ENCODE data around the gene ZNF672.
A peak's percentile ranks its signal among the peaks of the same experiment; 100 is the strongest.

The ZNF672 gene

GRCh38 chr1:248852481-248853405, 14.7 kb downstream of the ZNF672 start:
- peaks cover 21 to 52% of the 10 kb centered on the region in 2 donors for H3K36me3 ChIP-seq (ENCODE audit: control insufficient read depth in 1 of 2, insufficient read depth in 2 of 2, low read length in 2 of 2)
- no peaks in the 10 kb centered on the region for H3K9me3 ChIP-seq (ENCODE audit: control insufficient read depth in 1 of 2, low read length in 2 of 2)
- no peaks in the 10 kb centered on the region for H3K27me3 ChIP-seq (ENCODE audit: control insufficient read depth in 1 of 2, insufficient read depth in 2 of 2, low read length in 2 of 2)
- no peak overlapping the region for H3K4me3 ChIP-seq (ENCODE audit: low read depth in 1 of 2, low read length in 2 of 2)
- H3K9ac ChIP-seq (ENCODE audit: low read depth in 1 of 2, low read length in 2 of 2) = no peak overlapping the region
- H3K27ac ChIP-seq (ENCODE audit: low read depth, low read length) = no peak overlapping the region
- peaks cover 6 to 7% of the 10 kb centered on the region in 2 donors for H3K4me1 ChIP-seq (ENCODE audit: control insufficient read depth in 1 of 2, insufficient read depth in 2 of 2, low read length in 2 of 2)

- Histone ChIP-seq H3K27ac (ENCODE audit: low read depth, low read length) (no peak overlapping the region), H3K9me3 (ENCODE audit: control insufficient read depth in 1 of 2, low read length in 2 of 2) (no peaks in the 10 kb centered on the region), H3K36me3 (ENCODE audit: control insufficient read depth in 1 of 2, insufficient read depth in 2 of 2, low read length in 2 of 2) (peaks cover 17 to 41% of the 10 kb centered on the region in 2 donors), H3K4me3 (ENCODE audit: low read depth in 1 of 2, low read length in 2 of 2) (no peak overlapping the region), H3K4me1 (ENCODE audit: control insufficient read depth in 1 of 2, insufficient read depth in 2 of 2, low read length in 2 of 2) (peaks cover 9 to 10% of the 10 kb centered on the region in 2 donors), H3K27me3 (ENCODE audit: control insufficient read depth in 1 of 2, insufficient read depth in 2 of 2, low read length in 2 of 2) (no peaks in the 10 kb centered on the region), H3K9ac (ENCODE audit: low read depth in 1 of 2, low read length in 2 of 2) (no peak overlapping the region)
Measured at GRCh38 chr1:248853663-248854375, 15.8 kb downstream of the ZNF672 start.

- peaks cover 3 to 24% of the 10 kb centered on the region in 2 donors for H3K36me3 ChIP-seq (ENCODE audit: control insufficient read depth in 1 of 2, insufficient read depth in 2 of 2, low read length in 2 of 2)
- no peaks in the 10 kb centered on the region for H3K9me3 ChIP-seq (ENCODE audit: control insufficient read depth in 1 of 2, low read length in 2 of 2)
- no peak overlapping the region for H3K27ac ChIP-seq (ENCODE audit: low read depth, low read length)
- no peaks in the 10 kb centered on the region for H3K27me3 ChIP-seq (ENCODE audit: control insufficient read depth in 1 of 2, insufficient read depth in 2 of 2, low read length in 2 of 2)
- H3K4me1 ChIP-seq (ENCODE audit: control insufficient read depth in 1 of 2, insufficient read depth in 2 of 2, low read length in 2 of 2) = peaks cover 17% of the 10 kb centered on the region in 2 donors
- no peak overlapping the region for H3K9ac ChIP-seq (ENCODE audit: low read depth in 1 of 2, low read length in 2 of 2)
- no peak overlapping the region for H3K4me3 ChIP-seq (ENCODE audit: low read depth in 1 of 2, low read length in 2 of 2)
Measured at GRCh38 chr1:248855580-248855979, 17.6 kb downstream of the ZNF672 start.

- Histone ChIP-seq H3K27me3 (ENCODE audit: control insufficient read depth in 1 of 2, insufficient read depth in 2 of 2, low read length in 2 of 2) (no peaks in the 10 kb centered on the region), H3K9me3 (ENCODE audit: control insufficient read depth in 1 of 2, low read length in 2 of 2) (no peaks in the 10 kb centered on the region), H3K27ac (ENCODE audit: low read depth, low read length) (no peak overlapping the region), H3K36me3 (ENCODE audit: control insufficient read depth in 1 of 2, insufficient read depth in 2 of 2, low read length in 2 of 2) (peaks cover 3 to 22% of the 10 kb centered on the region in 2 donors), H3K9ac (ENCODE audit: low read depth in 1 of 2, low read length in 2 of 2) (no peak overlapping the region), H3K4me3 (ENCODE audit: low read depth in 1 of 2, low read length in 2 of 2) (no peak overlapping the region), H3K4me1 (ENCODE audit: control insufficient read depth in 1 of 2, insufficient read depth in 2 of 2, low read length in 2 of 2) (peaks cover 17% of the 10 kb centered on the region in 2 donors)
Measured at GRCh38 chr1:248856176-248856575, 18.2 kb downstream of the ZNF672 start.

GRCh38 chr1:248857201-248857600, 19.2 kb downstream of the ZNF672 start:
- peaks cover 17 to 18% of the 10 kb centered on the region in 2 donors for H3K4me1 ChIP-seq (ENCODE audit: control insufficient read depth in 1 of 2, insufficient read depth in 2 of 2, low read length in 2 of 2)
- H3K9me3 ChIP-seq (ENCODE audit: control insufficient read depth in 1 of 2, low read length in 2 of 2) = no peaks in the 10 kb centered on the region
- H3K27ac ChIP-seq (ENCODE audit: low read depth, low read length) = no peak overlapping the region
- peak overlapping the region; percentile 83 to 85 for H3K4me3 ChIP-seq (ENCODE audit: low read depth in 1 of 2, low read length in 2 of 2)
- peak overlapping the region; percentile 83 to 85 for H3K9ac ChIP-seq (ENCODE audit: low read depth in 1 of 2, low read length in 2 of 2)
- H3K36me3 ChIP-seq (ENCODE audit: control insufficient read depth in 1 of 2, insufficient read depth in 2 of 2, low read length in 2 of 2) = peaks cover 3 to 20% of the 10 kb centered on the region in 2 donors
- H3K27me3 ChIP-seq (ENCODE audit: control insufficient read depth in 1 of 2, insufficient read depth in 2 of 2, low read length in 2 of 2) = no peaks in the 10 kb centered on the region

- H3K36me3 ChIP-seq (ENCODE audit: control insufficient read depth in 1 of 2, insufficient read depth in 2 of 2, low read length in 2 of 2) = peaks cover 3 to 20% of the 10 kb centered on the region in 2 donors
- no peaks in the 10 kb centered on the region for H3K9me3 ChIP-seq (ENCODE audit: control insufficient read depth in 1 of 2, low read length in 2 of 2)
- peaks cover 21 to 23% of the 10 kb centered on the region in 2 donors for H3K4me1 ChIP-seq (ENCODE audit: control insufficient read depth in 1 of 2, insufficient read depth in 2 of 2, low read length in 2 of 2)
- H3K9ac ChIP-seq (ENCODE audit: low read depth in 1 of 2, low read length in 2 of 2) = peak overlapping the region; percentile 83 to 85
- H3K4me3 ChIP-seq (ENCODE audit: low read depth in 1 of 2, low read length in 2 of 2) = peak overlapping the region; percentile 83 to 85
- H3K27ac ChIP-seq (ENCODE audit: low read depth, low read length) = no peak overlapping the region
- no peaks in the 10 kb centered on the region for H3K27me3 ChIP-seq (ENCODE audit: control insufficient read depth in 1 of 2, insufficient read depth in 2 of 2, low read length in 2 of 2)
Measured at GRCh38 chr1:248857749-248858095, 19.7 kb downstream of the ZNF672 start.

GRCh38 chr1:248858096-248858890, 20.3 kb downstream of the ZNF672 start:
- H3K4me1 ChIP-seq (ENCODE audit: control insufficient read depth in 1 of 2, insufficient read depth in 2 of 2, low read length in 2 of 2) = peaks cover 25 to 26% of the 10 kb centered on the region in 2 donors
- H3K4me3 ChIP-seq (ENCODE audit: low read depth in 1 of 2, low read length in 2 of 2) = peak overlapping the region; percentile 83 to 85
- H3K27ac ChIP-seq (ENCODE audit: low read depth, low read length) = peak overlapping the region; percentile 61
- H3K9me3 ChIP-seq (ENCODE audit: control insufficient read depth in 1 of 2, low read length in 2 of 2) = no peaks in the 10 kb centered on the region
- peaks cover 3 to 19% of the 10 kb centered on the region in 2 donors for H3K36me3 ChIP-seq (ENCODE audit: control insufficient read depth in 1 of 2, insufficient read depth in 2 of 2, low read length in 2 of 2)
- H3K9ac ChIP-seq (ENCODE audit: low read depth in 1 of 2, low read length in 2 of 2) = peak overlapping the region; percentile 83 to 85
- no peaks in the 10 kb centered on the region for H3K27me3 ChIP-seq (ENCODE audit: control insufficient read depth in 1 of 2, insufficient read depth in 2 of 2, low read length in 2 of 2)

GRCh38 chr1:248858891-248859889, 21.2 kb downstream of the ZNF672 start, which contains the start of gene ZNF692:
Gene ZNF692, minus strand, starts transcription at chr1:248859085. Its CDS starts 776 bp downstream, at chr1:248858309.
- H3K4me3 ChIP-seq (ENCODE audit: low read depth in 1 of 2, low read length in 2 of 2) = peak within 1 kb of the TSS; percentile 83 to 90
- no peaks in the 10 kb centered on the region for H3K9me3 ChIP-seq (ENCODE audit: control insufficient read depth in 1 of 2, low read length in 2 of 2)
- no peaks in the 10 kb centered on the region for H3K27me3 ChIP-seq (ENCODE audit: control insufficient read depth in 1 of 2, insufficient read depth in 2 of 2, low read length in 2 of 2)
- peaks cover 31 to 32% of the 10 kb centered on the region in 2 donors for H3K4me1 ChIP-seq (ENCODE audit: control insufficient read depth in 1 of 2, insufficient read depth in 2 of 2, low read length in 2 of 2)
- peaks cover 3 to 10% of the 10 kb centered on the region in 2 donors for H3K36me3 ChIP-seq (ENCODE audit: control insufficient read depth in 1 of 2, insufficient read depth in 2 of 2, low read length in 2 of 2)
- H3K27ac ChIP-seq (ENCODE audit: low read depth, low read length) = peak within 1 kb of the TSS; percentile 89
- peak within 1 kb of the TSS; percentile 83 to 92 for H3K9ac ChIP-seq (ENCODE audit: low read depth in 1 of 2, low read length in 2 of 2)

- H3K4me1 ChIP-seq (ENCODE audit: control insufficient read depth in 1 of 2, insufficient read depth in 2 of 2, low read length in 2 of 2) = peaks cover 31 to 32% of the 10 kb centered on the region in 2 donors
- H3K4me3 ChIP-seq (ENCODE audit: low read depth in 1 of 2, low read length in 2 of 2) = no peak overlapping the region
- no peaks in the 10 kb centered on the region for H3K27me3 ChIP-seq (ENCODE audit: control insufficient read depth in 1 of 2, insufficient read depth in 2 of 2, low read length in 2 of 2)
- no peaks in the 10 kb centered on the region for H3K9me3 ChIP-seq (ENCODE audit: control insufficient read depth in 1 of 2, low read length in 2 of 2)
- H3K9ac ChIP-seq (ENCODE audit: low read depth in 1 of 2, low read length in 2 of 2) = peak overlapping the region in 1 of 2 donors; percentile 83
- H3K27ac ChIP-seq (ENCODE audit: low read depth, low read length) = no peak overlapping the region
- peaks cover 0 to 7% of the 10 kb centered on the region in 2 donors for H3K36me3 ChIP-seq (ENCODE audit: control insufficient read depth in 1 of 2, insufficient read depth in 2 of 2, low read length in 2 of 2)
Measured at GRCh38 chr1:248860007-248860406, 22.0 kb downstream of the ZNF672 start.
